GM15510 (cell line): Measurements from ENCODE around the gene SEMA4D.

Experiments
- POLR2A ChIP-seq: IDR thresholded peaks from 3 replicates; pipeline ENCODE4 v1.6.1; 2011; ENCODE audit warnings: borderline replicate concordance; ENCODE audit not compliant: insufficient read length; ENCODE audit errors: extremely low read depth

Gene SEMA4D

DNA sequence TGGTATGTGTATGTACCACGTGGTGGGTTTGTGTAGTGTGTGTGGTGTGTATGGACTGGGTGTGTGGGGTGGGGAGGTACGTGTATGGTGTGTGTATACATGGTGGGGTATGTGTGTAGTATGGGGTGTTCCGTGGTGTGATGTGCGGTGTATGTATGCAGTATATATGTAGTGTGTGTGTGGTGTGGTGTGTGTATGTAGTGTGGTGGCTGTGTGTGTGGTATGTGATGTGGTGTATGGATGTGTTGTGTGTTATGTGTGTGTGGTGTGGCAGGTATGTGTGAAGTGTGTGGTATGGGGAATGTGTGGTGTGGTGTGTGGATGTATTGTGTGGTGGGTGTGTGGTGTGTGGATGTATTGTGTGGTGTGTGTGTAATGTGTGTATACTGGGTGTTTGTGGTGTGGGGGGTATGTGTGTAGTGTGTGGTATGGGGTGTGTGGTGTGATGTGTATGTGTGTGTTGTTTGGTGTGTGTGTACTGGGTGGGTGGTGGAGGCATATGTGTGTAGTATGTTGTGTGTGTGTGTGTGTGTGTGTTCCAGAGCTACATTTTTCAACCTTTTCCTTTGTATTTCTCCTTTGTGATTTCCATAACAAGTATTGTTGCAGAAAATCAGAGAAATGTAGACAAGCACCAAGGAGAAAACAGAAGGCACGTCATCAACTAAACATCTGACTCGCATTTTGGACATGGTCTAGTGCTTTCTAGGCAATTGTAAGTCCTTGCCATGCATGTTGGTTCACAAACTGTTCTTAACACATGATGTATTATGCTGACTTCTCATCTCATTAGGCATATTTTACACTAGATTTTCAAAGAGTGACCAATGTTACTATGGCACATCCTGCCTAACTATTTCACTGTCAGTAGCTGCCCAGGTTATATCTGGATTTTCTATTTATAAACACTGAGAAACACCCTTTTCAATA is 13.2 kb downstream of the SEMA4D start:
- TF ChIP-seq POLR2A: no peak

DNA sequence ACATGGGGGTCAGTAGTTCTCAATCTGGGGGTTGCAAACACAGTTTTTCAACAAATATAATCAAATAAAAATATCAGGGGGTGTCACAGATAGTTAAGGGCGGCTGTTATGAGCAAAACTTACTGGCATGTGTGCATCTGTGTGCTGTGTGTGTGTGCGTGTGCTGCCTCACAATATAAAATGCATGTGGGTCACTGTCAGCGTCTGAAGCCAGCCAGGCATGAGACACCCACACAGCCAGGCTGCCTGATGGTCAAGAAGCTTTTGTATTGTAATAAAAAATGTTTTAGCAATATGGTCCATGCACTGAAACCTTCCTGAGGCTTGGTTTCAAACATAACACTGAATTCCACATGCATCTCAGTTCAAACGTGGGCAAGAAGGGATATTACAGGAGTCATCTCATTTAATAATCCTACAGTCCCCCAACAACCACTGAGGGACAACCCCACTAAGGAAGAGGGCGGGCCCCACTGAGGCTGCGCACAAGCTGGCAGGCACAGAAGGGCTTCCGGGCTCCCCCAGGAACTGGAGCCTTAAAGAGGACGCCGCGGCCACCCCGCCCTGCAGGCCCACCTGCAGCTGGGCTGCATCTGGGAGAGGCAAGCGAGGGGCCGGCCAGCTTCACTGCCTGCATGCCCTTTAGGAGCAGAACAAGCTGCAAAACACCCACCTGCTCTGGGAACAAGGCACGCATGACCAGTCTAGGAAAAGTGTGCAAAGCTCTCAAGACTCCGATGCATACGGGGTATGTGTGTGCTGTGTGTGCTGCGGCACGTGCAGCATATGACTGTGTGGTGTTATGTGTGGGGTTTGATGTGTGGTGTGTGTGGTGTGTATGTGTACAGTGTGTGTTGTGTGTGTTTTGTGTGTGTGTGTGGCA is 14.1 kb downstream of the SEMA4D start:
- no peak for TF ChIP-seq POLR2A

DNA sequence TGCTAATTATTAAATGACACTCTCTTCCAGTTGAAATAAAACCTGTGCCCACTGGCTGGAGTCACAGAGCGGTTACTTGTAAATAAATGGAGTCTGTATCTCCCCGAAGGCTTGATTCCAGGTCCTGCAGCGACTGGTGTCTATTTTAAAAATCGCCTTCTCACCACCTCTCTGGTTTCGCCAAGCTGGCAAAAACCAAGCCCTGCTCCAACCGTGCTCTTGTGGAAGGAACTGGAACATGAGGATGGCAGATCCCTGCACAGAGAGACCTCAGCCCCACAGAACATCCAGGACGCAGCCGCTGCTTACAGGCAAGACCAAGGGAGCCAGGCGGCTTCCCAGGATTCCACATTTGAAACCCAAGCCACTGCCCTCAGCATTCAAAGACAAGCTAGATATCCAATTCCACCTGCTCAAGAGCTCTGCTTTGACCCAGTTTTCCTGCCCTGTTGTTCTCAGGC is 15.0 kb downstream of the SEMA4D start:
- TF ChIP-seq POLR2A: no peak

DNA sequence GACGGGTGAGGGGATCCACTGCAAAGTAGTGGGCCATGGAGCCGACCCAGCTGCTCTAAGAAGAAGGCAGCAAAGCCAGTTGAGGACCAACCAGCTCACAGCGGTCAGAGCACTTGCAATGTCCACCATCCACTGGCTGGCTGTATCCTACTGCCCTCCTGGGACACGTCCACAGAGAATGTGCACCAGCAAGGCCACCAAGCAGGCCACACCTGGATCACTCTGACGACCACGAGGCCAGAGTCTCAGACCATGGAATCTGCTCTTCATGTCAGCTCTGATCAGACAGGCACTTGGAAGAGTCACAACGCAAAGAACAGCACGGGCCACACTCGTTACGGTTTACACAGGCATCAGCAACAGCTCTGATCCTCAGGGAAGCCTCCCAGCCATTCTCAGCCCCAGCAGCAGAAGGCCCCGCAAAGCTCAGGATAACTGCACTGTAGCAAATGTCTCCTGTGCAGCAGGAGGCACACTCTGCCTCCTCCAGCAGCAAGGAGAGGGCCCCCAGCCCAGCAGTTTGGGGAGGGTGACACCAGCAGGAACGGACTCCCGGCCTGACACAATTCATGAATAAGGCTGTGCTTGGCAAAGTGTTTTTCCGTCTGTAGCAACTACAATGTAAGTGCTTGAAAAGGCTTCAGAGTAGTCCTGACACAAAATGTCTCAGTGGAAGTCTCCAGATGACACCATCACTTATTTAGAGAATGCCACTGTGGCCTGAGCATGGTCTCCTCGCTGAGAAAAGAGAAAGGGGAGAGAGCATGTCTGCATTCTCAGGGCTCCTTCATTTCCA is 15.7 kb downstream of the SEMA4D start:
- no peak for TF ChIP-seq POLR2A

DNA sequence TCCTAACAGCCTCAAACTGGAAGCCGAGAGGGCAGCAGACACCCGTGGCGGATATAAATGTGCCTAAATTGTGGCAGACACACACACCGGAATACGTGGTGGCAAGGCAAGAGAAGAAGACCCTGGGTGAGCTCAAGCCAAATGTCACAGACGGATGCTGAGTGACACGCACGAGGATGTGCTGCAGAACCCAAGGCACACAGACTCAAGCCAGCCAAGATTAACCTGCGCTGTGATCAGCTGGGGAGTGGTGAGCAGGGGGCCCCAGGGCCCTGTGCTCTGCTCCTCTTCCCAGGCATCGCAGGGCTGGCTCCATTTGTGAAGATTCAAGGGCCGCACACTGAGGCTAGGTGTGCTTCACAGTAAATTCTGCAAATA is 16.4 kb downstream of the SEMA4D start:
- TF ChIP-seq POLR2A: no peak

DNA sequence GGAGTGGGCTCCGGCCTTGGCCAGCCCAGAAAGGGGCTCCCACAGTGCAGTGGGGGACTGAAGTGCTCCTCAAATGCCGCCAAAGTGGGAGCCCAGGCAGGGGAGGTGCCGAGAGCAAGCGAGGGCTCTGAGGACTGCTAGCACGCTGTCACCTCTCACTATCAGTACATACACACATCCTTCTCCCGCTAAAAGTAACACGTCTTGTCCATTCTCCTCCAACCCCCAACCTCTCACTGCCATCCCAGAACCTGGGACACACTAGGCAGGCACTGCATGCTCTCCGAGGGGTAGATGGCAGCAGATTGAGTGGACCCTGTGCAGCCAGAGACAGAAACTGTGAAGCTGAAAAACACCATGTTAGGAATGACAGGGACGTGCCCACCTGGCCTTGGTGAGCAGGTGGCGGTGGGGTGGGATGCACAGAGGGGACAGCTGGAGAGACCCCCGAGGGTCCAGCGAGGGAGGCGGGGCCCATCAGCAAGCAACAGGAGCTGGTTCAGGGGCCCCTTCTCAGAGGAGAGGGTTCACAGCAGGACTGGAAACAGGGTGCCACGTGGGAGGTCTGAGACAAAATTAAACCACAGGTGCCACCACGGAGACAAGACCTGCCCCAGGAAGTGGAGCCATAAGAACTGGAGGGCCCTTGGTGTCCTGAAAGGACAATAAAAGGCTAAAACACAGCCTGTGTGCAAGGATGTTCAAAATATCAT is 16.9 kb downstream of the SEMA4D start:
- TF ChIP-seq POLR2A: no peak

DNA sequence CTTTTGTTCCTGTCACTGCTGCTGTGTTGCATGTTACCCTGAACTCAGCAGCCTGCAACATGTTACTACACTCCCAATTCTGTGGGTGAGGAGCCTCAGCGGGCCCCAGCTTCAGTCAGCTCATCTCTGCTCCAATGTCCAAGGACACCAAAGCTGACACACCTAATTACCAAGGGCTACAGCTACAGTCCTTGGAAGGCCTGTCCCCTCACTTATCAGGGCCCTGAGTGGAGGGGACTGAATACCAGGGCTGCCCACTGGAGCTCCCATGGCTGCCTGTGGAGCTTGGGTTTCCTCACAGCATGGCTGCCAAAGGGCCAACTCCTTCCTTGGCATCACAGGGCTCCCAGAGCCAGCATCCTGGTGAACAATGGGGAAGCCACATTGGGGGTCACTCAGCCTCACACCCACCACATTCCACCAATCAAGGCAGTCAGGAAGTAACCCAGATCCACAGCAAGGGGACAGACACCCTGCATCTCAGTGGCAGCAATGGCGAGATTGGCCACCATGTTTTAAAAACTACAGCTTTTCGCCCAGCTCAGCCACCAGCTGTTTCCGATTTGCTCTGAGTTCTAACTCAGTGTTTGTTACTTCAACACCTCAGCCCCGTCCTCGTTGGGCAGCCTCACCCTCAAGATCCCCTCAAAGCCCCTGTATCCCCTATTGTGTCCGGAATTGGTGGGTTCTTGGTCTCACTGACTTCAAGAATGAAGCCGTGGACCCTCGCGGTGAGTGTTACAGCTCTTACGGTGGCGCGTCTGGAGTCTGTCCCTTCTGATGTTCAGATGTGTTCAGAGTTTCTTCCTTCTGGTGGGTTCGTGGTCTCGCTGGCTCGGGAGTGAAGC is 18.9 kb downstream of the SEMA4D start:
- no peak for TF ChIP-seq POLR2A

DNA sequence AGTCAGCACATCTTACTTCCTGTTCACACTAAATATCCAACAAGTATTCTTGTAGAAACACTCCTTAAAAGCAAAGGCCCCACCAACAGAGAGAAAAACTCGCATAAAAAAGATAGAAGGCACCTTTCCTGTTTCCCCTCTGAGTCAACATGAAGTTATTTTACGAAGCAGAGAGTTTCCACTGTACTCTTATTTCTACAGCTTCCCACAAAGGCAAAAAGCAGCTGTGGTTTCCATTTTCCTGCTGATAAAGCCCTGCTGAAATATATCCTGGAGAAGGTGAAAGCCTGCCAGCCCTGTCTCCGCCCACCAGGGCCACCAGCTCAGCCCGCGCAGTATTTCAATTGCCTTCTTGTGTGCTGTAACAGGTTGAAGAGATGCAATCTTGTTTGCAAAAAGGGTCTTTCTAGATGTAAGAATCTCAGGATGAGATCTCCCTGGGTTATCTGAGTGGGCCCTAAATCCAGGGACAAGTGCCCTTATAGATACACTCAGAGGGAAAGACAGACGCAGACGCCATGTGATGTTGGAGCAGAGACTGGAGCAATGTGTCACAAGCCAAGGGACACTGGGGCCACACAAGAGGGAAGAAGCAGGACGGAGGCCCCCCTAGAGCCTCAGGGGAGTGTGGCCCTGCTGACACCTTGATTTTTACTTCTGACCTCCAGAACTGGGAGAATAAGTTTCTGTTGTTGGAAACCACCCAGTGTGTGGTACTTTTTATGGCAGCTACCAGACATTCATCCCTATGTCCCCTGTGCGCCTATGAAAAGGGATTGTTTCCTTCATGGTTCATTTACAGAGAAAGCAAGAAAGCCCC is 19.9 kb downstream of the SEMA4D start:
- no peak for TF ChIP-seq POLR2A

DNA sequence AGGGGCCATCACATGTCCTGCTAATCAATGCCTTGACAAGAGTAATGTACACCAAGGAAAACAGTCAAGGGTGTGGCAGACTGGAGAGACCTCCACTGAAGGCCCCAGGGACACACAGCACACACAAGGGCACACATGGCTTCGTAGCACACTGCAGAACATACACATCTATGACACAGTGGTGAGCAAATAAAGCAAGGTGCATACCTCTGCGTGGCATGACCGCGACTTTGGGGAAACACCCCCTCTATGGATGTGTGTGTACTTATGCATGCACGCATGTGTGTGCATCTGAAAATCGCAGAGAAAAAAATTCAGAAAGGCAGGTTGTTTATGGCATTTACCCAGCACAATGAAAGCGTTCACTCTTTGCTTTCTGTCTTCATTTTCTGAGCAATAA is 20.5 kb downstream of the SEMA4D start:
- no peak for TF ChIP-seq POLR2A

DNA sequence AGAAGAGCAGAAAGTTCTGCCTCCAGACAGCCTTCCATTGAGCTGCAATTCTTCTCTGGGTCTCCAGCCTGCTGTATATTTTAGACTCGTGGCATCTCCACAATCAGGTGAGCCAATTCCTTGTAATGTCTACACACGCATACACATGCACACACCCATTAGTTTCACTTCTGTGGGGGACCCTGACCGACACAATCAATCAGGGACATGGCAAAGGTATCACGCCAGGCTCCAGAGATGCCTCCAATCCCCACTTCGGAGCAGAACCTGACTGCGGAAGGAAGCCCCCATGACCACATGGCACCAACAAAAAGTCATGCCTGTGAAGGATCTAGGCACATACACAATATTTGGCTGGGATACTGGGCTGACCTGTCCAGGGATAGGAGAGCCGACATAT is 21.4 kb downstream of the SEMA4D start:
- TF ChIP-seq POLR2A: no peak

DNA sequence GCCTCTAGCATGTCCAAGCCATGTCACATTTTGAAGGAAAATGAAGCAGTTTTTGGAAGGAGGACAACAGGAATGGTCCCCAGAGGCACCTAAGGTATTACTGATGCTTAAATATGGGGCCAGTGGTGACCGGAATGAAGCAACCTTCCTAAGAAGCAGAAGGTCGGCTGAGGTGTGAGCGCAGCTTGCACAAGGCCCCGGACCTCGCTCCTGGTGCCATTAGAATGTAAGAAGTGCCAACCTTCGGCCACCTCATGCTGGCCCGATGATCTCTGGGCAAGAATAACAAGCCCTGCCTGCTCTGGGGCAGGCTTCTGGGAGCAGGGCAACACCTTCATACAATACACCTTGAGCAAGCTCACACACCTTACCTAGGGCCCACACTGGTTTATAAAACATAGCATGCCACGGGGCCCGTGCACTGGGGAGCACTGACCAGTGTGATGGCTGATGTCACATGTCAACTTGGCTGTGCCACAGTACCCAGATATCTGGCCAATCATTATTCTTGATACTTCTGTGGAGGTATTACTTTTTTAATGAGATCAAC is 21.9 kb downstream of the SEMA4D start:
- TF ChIP-seq POLR2A: no peak

DNA sequence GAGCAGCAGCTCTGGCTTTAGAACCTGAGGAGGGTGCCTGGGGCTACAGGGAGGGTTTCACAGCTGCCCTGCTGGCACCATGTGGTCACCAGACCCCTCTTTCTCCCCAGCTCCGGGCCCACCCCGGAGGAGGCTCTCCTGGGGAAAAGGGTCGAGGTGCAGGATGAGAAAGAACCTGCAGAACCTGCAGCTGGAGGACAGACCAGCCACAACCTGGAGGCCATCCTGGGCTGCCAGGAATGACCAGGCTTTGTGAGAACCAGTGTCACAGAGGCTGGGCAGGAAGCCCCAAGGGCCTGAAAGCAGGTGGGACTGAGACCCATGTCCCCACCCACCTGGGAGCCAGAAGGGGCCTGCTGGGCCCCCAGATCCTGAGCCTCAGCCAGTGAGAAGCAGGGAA is 23.0 kb downstream of the SEMA4D start:
- no peak for TF ChIP-seq POLR2A
